ENCODE results near the gene MXD3.
"Not testable (repeated sequence)": the region's sequence is repeated elsewhere in the genome, so short reads cannot be mapped to it uniquely, and the experiment has no call there.

Gene MXD3

GRCh38 chr5:177343777-177344176 is 32.1 kb upstream of the MXD3 start:
- DNase-seq (ENCODE audit: low read depth, low spot score) = no peak

GRCh38 chr5:177343000-177343399 is 31.3 kb upstream of the MXD3 start:
- not testable (repeated sequence) for DNase-seq (ENCODE audit: low read depth, low spot score)

GRCh38 chr5:177339107-177339638 is 27.5 kb upstream of the MXD3 start:
- DNase-seq (ENCODE audit: low read depth, low spot score) = no peak

- no peak for DNase-seq (ENCODE audit: low read depth, low spot score)
Observed at GRCh38 chr5:177338251-177339106, 26.8 kb upstream of the MXD3 start.

- no peak for DNase-seq (ENCODE audit: low read depth, low spot score)
Observed at GRCh38 chr5:177336603-177337494, 25.2 kb upstream of the MXD3 start.

GRCh38 chr5:177336112-177336511 is 24.4 kb upstream of the MXD3 start:
- DNase-seq (ENCODE audit: low read depth, low spot score) = no peak

GRCh38 chr5:177335701-177336065 is 24.0 kb upstream of the MXD3 start:
- no peak for DNase-seq (ENCODE audit: low read depth, low spot score)

- DNase-seq (ENCODE audit: low read depth, low spot score) = no peak
Observed at GRCh38 chr5:177334781-177335700, 23.3 kb upstream of the MXD3 start.

- no peak for DNase-seq (ENCODE audit: low read depth, low spot score)
Observed at GRCh38 chr5:177334155-177334551, 22.5 kb upstream of the MXD3 start.

GRCh38 chr5:177333420-177334154 is 21.9 kb upstream of the MXD3 start:
- DNase-seq (ENCODE audit: low read depth, low spot score) = no peak

- no peak for DNase-seq (ENCODE audit: low read depth, low spot score)
Observed at GRCh38 chr5:177332896-177333260, 21.2 kb upstream of the MXD3 start.

GRCh38 chr5:177332031-177332895 is 20.6 kb upstream of the MXD3 start:
- DNase-seq (ENCODE audit: low read depth, low spot score) = no peak

- DNase-seq (ENCODE audit: low read depth, low spot score) = no peak
Observed at GRCh38 chr5:177330991-177331842, 19.5 kb upstream of the MXD3 start.

GRCh38 chr5:177329883-177330282 is 18.2 kb upstream of the MXD3 start:
- DNase-seq (ENCODE audit: low read depth, low spot score) = no peak

- DNase-seq (ENCODE audit: low read depth, low spot score) = no peak
Observed at GRCh38 chr5:177328545-177329231, 17.0 kb upstream of the MXD3 start.

GRCh38 chr5:177327539-177328522 is 16.1 kb upstream of the MXD3 start:
- DNase-seq (ENCODE audit: low read depth, low spot score) = no peak

GRCh38 chr5:177325868-177326381 is 14.2 kb upstream of the MXD3 start:
- no peak for DNase-seq (ENCODE audit: low read depth, low spot score)

Measured in activated CD4-positive, CD25-positive, alpha-beta regulatory T cell treated with anti-CD3 and anti-CD28 coated beads, Interleukin-2, amount 50 U/mL, for 16 hours (primary cell).